Lung (tissue), 12 donors: ENCODE results near the gene SP6. TPM values are rescaled to one million over a fixed set of nuclear protein-coding genes. Genes with fewer than 3 reads are reported as not detected.

ENCODE experiments used
- ATAC-seq: fragments of 200-7000 bp; cut with Tn5 transposase; one replicate; pipeline ENCODE4 v1.9.1; 2020; ENCODE audit warnings: moderate number of reproducible peaks; ENCODE audit not compliant: insufficient read depth, low FRiP score
- DNase-seq, 3 donors: peaks; one replicate each; pipeline ENCODE4 v3.0.0-alpha.2; 2013 to 2017
- H3K27ac ChIP-seq, 2 donors: one replicate each; pipeline ENCODE4 v1.5.1; 2013; ENCODE audit warnings: mild to moderate bottlenecking in 2 of 2, moderate library complexity in 2 of 2, control low read depth in 1 of 2, inconsistent platforms in 1 of 2, low read depth in 1 of 2, low read length in 1 of 2
- H3K27me3 ChIP-seq, 3 donors: one replicate each; pipeline ENCODE4 v1.5.1; 2013; ENCODE audit warnings: low read length in 2 of 3; ENCODE audit not compliant: control insufficient read depth in 3 of 3, insufficient read depth in 3 of 3
- H3K36me3 ChIP-seq, 4 donors: one replicate each; pipeline ENCODE4 v1.5.1; 2013; ENCODE audit warnings: low read length in 4 of 4, mild to moderate bottlenecking in 1 of 4, moderate library complexity in 1 of 4; ENCODE audit not compliant: control insufficient read depth in 4 of 4, insufficient read depth in 4 of 4
- H3K4me1 ChIP-seq, 5 donors: one replicate each; pipeline ENCODE4 v1.5.1; 2013; ENCODE audit warnings: low read length in 5 of 5, mild to moderate bottlenecking in 2 of 5, moderate library complexity in 1 of 5; ENCODE audit not compliant: control insufficient read depth in 5 of 5, insufficient read depth in 5 of 5
- H3K4me3 ChIP-seq: one replicate; pipeline ENCODE4 v1.5.1; 2013; ENCODE audit warnings: mild to moderate bottlenecking, control low read depth, moderate library complexity
- H3K9ac ChIP-seq, 2 donors: one replicate each; pipeline ENCODE4 v1.5.1; 2013; ENCODE audit warnings: low read length in 2 of 2, control low read depth in 1 of 2; ENCODE audit not compliant: insufficient read depth in 1 of 2
- H3K9me3 ChIP-seq, 4 donors: one replicate each; pipeline ENCODE4 v1.5.1; 2013; ENCODE audit warnings: low read length in 3 of 4, mild to moderate bottlenecking in 1 of 4, moderate library complexity in 1 of 4; ENCODE audit not compliant: control insufficient read depth in 4 of 4, insufficient read depth in 3 of 4
- CTCF ChIP-seq: IDR thresholded peaks from 2 replicates; pipeline ENCODE4 v1.5.1; 2012; ENCODE audit warnings: mild to moderate bottlenecking; ENCODE audit errors: control extremely low read depth, extremely low read depth
- WGBS, 2 donors: extraction: QIAGEN DNeasy Blood & Tissue Kit; methylation state at CpG; one replicate each; pipeline ENCODE4 v1.1.7; 2013; 5-methylcytosine and 5-hydroxymethylcytosine counted together
- polyA plus RNA-seq, 2 donors: library from polyadenylated mRNA; stranded (reverse); fragments of 200-250 nt; gene quantifications; one replicate each; pipeline ENCODE4 v1.2.1, GENCODE V29; 2013
- total RNA-seq, 2 donors: library from RNA; depleted of rRNA in 1 of 2; stranded (reverse); fragments of >200 nt in 1 of 2; gene quantifications; one replicate each; pipeline ENCODE4 v1.2.1, GENCODE V29; 2014 to 2021
- donor health status: control.
- donor health status: control.
- donor health status: Bipolar disorder and iron deficiency.
- donor health status: healthy.
- donor health status: DM: yes; HTN: yes; CAD: no.

SP6 gene
- total and polyA plus RNA-seq, 4 donors: 2.3 to 4.5 (median 3.5) TPM

DNA sequence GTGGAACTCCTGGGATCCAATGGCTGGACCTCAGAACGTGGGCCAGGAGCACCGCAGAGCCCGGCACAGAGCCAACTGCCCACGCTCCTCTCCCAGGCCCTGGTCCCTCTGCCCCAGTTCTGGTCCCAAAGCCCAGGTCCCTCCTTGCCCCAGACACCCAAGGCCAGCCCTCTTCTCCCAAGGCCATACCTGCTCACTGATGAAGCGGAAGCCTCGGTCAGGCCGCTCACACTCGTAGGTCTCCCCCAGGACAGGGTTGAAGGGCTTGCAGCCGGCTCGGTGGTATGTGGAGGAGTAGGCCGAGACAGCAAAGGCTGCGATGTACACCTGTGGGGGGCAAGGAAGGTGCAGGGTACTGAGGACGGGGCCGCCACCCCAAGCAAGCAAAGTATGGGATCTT lies 37.9 kb downstream of the SP6 start:
- Histone ChIP-seq H3K4me3 (no peak overlapping the region), H3K36me3 (peaks cover 3 to 73% (median 16%) of the 10 kb centered on the region in 4 donors), H3K9me3 (no peaks in the 10 kb centered on the region), H3K27ac (no peak overlapping the region), H3K27me3 (no peaks in the 10 kb centered on the region), H3K9ac (no peak overlapping the region), H3K4me1 (peaks cover 0 to 9% (median 3%) of the 10 kb centered on the region in 5 donors)
- DNase-seq (no peak), ATAC-seq (no peak)
- 95 to 96% methylated on average over 14 of the region's 14 CpGs for WGBS, 2 donors
- TF ChIP-seq CTCF: no peak

DNA sequence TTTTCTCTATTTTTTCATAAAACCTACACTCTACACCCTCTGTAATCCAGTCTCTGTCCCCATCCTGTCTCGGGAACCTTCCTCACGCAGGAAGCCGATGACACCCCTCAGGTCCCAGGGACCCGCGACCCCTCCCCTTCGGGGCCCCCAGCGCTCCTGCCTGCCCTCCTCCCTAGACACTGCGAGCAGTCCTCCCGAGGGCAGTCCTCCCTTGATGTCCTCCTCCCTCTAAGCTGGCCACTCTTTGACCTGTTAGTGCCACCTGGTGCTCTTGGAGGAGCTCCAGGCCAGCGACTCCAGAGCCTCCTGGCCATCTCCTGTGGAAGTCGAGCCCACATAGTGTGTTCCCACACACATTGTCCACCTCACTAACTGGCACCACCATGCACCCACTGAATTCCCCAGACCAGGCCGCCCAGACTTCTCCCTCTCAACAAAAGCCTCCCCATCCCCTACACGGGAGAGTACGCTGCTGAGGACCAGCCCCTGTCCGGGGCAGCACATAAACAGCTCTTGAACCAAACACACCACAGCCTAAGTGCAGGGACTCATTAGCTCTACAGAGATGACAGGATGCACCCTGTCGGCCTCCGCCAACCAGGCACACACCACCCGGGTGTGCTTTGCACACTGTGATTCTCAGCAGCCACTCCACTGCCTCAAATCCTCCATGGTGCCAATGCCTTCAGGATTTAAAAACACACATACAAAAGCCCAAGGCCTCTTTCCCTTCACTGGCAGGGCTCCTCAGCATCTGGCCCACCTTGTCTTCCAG lies 38.6 kb downstream of the SP6 start:
- Histone ChIP-seq H3K4me3 (no peak overlapping the region), H3K4me1 (peaks cover 0 to 9% (median 3%) of the 10 kb centered on the region in 5 donors), H3K9me3 (no peaks in the 10 kb centered on the region), H3K27me3 (no peaks in the 10 kb centered on the region), H3K27ac (no peak overlapping the region), H3K36me3 (peaks cover 3 to 74% (median 16%) of the 10 kb centered on the region in 4 donors), H3K9ac (no peak overlapping the region)
- no peak for TF ChIP-seq CTCF
- DNase-seq (no peak), ATAC-seq (no peak)
- 85 to 87% methylated on average over 18 of the region's 18 CpGs for WGBS, 2 donors

DNA sequence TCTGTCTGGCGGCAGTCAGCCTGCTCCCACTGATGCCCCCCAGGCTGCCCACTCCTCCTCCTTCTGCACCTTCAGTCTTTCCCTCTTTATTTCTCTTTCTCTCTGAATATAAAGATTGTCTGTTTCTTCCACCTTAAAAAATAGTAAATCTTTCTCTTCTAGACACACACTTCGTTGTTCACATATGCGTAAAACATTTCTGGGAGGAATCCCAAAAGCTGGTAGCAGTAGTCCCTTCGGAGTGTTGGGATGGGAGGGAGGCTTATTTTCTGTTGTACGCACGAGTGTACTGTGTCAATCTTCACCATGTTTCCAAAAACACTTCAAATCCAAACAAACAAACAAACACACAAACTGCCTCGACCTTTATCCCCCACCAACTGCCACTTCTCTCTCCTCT lies 39.3 kb downstream of the SP6 start:
- no peak for DNase-seq

More for the DNA sequence above, 39.3 kb downstream of the SP6 start:
- Histone ChIP-seq H3K9me3 (no peaks in the 10 kb centered on the region), H3K4me3 (no peak overlapping the region), H3K27ac (no peak overlapping the region), H3K9ac (no peak overlapping the region), H3K27me3 (no peaks in the 10 kb centered on the region), H3K4me1 (peaks cover 0 to 9% (median 3%) of the 10 kb centered on the region in 5 donors), H3K36me3 (peaks cover 3 to 75% (median 18%) of the 10 kb centered on the region in 4 donors)
- no peak for TF ChIP-seq CTCF
- ATAC-seq: no peak
- 77 to 87% methylated on average over 7 of the region's 7 CpGs for WGBS, 2 donors
